ENCODE data around the gene STX8.
"Not testable (repeated sequence)": the region's sequence is repeated elsewhere in the genome, so short reads cannot be mapped to it uniquely, and the experiment has no call there.

STX8 gene

GRCh38 chr17:9342225-9342624 is 233.4 kb downstream of the STX8 start:
- no peak for DNase-seq (ENCODE audit: low spot score)

- no peak for DNase-seq (ENCODE audit: low spot score)
Measured at GRCh38 chr17:9339958-9340357, 235.7 kb downstream of the STX8 start.

- DNase-seq (ENCODE audit: low spot score), result not testable (repeated sequence)
Measured at GRCh38 chr17:9339482-9339881, 236.1 kb downstream of the STX8 start.

- no peak for DNase-seq (ENCODE audit: low spot score)
Measured at GRCh38 chr17:9336817-9337216, 238.8 kb downstream of the STX8 start.

- DNase-seq (ENCODE audit: low spot score), result no peak
Measured at GRCh38 chr17:9334536-9335446, 240.8 kb downstream of the STX8 start.

- no peak for DNase-seq (ENCODE audit: low spot score)
Measured at GRCh38 chr17:9332132-9332494, 243.5 kb downstream of the STX8 start.

- DNase-seq (ENCODE audit: low spot score), result no peak
Measured at GRCh38 chr17:9331279-9332131, 244.1 kb downstream of the STX8 start.

- DNase-seq (ENCODE audit: low spot score), result no peak
Measured at GRCh38 chr17:9330611-9331271, 244.9 kb downstream of the STX8 start.

- no peak for DNase-seq (ENCODE audit: low spot score)
Measured at GRCh38 chr17:9330141-9330540, 245.5 kb downstream of the STX8 start.

- no peak for DNase-seq (ENCODE audit: low spot score)
Measured at GRCh38 chr17:9329251-9329921, 246.2 kb downstream of the STX8 start.

GRCh38 chr17:9324864-9325263 is 250.8 kb downstream of the STX8 start:
- DNase-seq (ENCODE audit: low spot score), result no peak

GRCh38 chr17:9322326-9322725 is 253.3 kb downstream of the STX8 start:
- no peak for DNase-seq (ENCODE audit: low spot score)

- no peak for DNase-seq (ENCODE audit: low spot score)
Measured at GRCh38 chr17:9321890-9322289, 253.7 kb downstream of the STX8 start.

- no peak for DNase-seq (ENCODE audit: low spot score)
Measured at GRCh38 chr17:9315360-9315759, 260.3 kb downstream of the STX8 start.

GRCh38 chr17:9313346-9313745 is 262.3 kb downstream of the STX8 start:
- no peak for DNase-seq (ENCODE audit: low spot score)

- DNase-seq (ENCODE audit: low spot score), result no peak
Measured at GRCh38 chr17:9309216-9309615, 266.4 kb downstream of the STX8 start.

- no peak for DNase-seq (ENCODE audit: low spot score)
Measured at GRCh38 chr17:9308069-9308468, 267.6 kb downstream of the STX8 start.

- no peak for DNase-seq (ENCODE audit: low spot score)
Measured at GRCh38 chr17:9307313-9307998, 268.2 kb downstream of the STX8 start.

- no peak for DNase-seq (ENCODE audit: low spot score)
Measured at GRCh38 chr17:9306086-9306485, 269.5 kb downstream of the STX8 start.

GRCh38 chr17:9299695-9300094 is 275.9 kb downstream of the STX8 start:
- no peak for DNase-seq (ENCODE audit: low spot score)

- no peak for DNase-seq (ENCODE audit: low spot score)
Measured at GRCh38 chr17:9298776-9299295, 276.8 kb downstream of the STX8 start.

Data from AG08396 (cell line).